Panc1 (cell line): ENCODE results near the gene WASF1.

ENCODE experiments used
- CTCF ChIP-seq: fragments of 450-650 bp; IDR thresholded peaks from 2 replicates; pipeline ENCODE4 v1.5.1; 2017; ENCODE audit warnings: mild to moderate bottlenecking
- POLR2AphosphoS5 ChIP-seq: IDR thresholded peaks from 2 replicates; pipeline ENCODE4 v1.6.1; 2012; ENCODE audit warnings: mild to moderate bottlenecking, low read depth, low read length, moderate library complexity
- SIN3A ChIP-seq: IDR thresholded peaks from 2 replicates; pipeline ENCODE4 v1.6.1; 2012; ENCODE audit warnings: low read depth, mild to moderate bottlenecking, low read length, moderate library complexity, borderline replicate concordance; ENCODE audit not compliant: insufficient read depth
- TCF7L2 ChIP-seq: IDR thresholded peaks from 2 replicates; pipeline ENCODE4 v1.6.1; 2011; ENCODE audit warnings: mild to moderate bottlenecking, low read depth, low read length, inconsistent platforms
- TF ChIP-seq, protein P1 (sequence below), 2 experiments: IDR thresholded peaks; 2 replicates each; pipeline ENCODE4 v1.6.1; 2011 to 2012; ENCODE audit warnings: low read depth in 2 of 2, control low read depth in 1 of 2, low read length in 1 of 2, mild to moderate bottlenecking in 1 of 2, moderate library complexity in 1 of 2; ENCODE audit not compliant: insufficient read depth in 1 of 2

DNA sequence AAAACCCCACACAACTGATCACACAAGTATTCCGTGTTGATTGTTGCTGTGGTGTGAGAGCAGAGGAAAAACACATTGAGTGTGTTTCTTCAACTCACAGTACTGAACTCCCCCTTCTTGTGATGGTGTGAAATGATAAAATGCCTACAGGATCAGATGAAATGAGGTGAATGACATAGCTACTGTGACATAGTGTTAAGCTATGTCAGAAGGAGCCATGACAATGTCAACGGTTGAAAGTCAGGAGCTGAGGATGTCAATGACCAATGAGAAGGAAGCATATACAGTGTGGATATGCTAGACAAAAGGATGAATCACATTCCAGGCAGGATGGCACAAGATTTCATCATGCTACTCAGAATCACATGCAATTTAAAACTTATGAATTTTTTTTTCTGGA is 38.8 kb downstream of the WASF1 start:
- no peak for TF ChIP-seq CTCF
- TF ChIP-seq POLR2AphosphoS5, result no peak
- TF ChIP-seq, protein P1, sequence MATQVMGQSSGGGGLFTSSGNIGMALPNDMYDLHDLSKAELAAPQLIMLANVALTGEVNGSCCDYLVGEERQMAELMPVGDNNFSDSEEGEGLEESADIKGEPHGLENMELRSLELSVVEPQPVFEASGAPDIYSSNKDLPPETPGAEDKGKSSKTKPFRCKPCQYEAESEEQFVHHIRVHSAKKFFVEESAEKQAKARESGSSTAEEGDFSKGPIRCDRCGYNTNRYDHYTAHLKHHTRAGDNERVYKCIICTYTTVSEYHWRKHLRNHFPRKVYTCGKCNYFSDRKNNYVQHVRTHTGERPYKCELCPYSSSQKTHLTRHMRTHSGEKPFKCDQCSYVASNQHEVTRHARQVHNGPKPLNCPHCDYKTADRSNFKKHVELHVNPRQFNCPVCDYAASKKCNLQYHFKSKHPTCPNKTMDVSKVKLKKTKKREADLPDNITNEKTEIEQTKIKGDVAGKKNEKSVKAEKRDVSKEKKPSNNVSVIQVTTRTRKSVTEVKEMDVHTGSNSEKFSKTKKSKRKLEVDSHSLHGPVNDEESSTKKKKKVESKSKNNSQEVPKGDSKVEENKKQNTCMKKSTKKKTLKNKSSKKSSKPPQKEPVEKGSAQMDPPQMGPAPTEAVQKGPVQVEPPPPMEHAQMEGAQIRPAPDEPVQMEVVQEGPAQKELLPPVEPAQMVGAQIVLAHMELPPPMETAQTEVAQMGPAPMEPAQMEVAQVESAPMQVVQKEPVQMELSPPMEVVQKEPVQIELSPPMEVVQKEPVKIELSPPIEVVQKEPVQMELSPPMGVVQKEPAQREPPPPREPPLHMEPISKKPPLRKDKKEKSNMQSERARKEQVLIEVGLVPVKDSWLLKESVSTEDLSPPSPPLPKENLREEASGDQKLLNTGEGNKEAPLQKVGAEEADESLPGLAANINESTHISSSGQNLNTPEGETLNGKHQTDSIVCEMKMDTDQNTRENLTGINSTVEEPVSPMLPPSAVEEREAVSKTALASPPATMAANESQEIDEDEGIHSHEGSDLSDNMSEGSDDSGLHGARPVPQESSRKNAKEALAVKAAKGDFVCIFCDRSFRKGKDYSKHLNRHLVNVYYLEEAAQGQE (IDR thresholded peaks at IDR 0.05; ENCODE audit: insufficient read depth in 1 of 2, low read depth in 2 of 2, low read length in 1 of 2), result no peak
- TF ChIP-seq TCF7L2, result no peak
- no peak for TF ChIP-seq SIN3A
